GM18861 (cell line): ENCODE results near the gene GPR146.

Experiments used
- ATAC-seq: cut with Tn5 transposase; IDR thresholded peaks from one replicate; pipeline ENCODE4 v1.9.1; 2021; ENCODE audit not compliant: unreplicated experiment

The GPR146 gene

GRCh38 chr7:1090686-1091643, 46.6 kb downstream of the GPR146 start:
- ATAC-seq = no peak

- ATAC-seq = no peak
Measured at GRCh38 chr7:1091644-1092027, 47.3 kb downstream of the GPR146 start.

- ATAC-seq = no peak
Measured at GRCh38 chr7:1092161-1092632, 47.9 kb downstream of the GPR146 start.

- ATAC-seq = no peak
Measured at GRCh38 chr7:1092806-1093501, 48.6 kb downstream of the GPR146 start.

GRCh38 chr7:1093502-1093843, 49.1 kb downstream of the GPR146 start:
- ATAC-seq = no peak

- no peak for ATAC-seq
Measured at GRCh38 chr7:1093916-1094508, 49.7 kb downstream of the GPR146 start.

GRCh38 chr7:1094870-1095269, 50.5 kb downstream of the GPR146 start:
- no peak for ATAC-seq

GRCh38 chr7:1095621-1096155, 51.3 kb downstream of the GPR146 start:
- ATAC-seq = no peak

GRCh38 chr7:1096156-1097119, 52.1 kb downstream of the GPR146 start:
- no peak for ATAC-seq

GRCh38 chr7:1097120-1097504, 52.8 kb downstream of the GPR146 start:
- ATAC-seq = no peak

- ATAC-seq = no peak
Measured at GRCh38 chr7:1098243-1099153, 54.2 kb downstream of the GPR146 start.

- ATAC-seq = no peak
Measured at GRCh38 chr7:1099154-1099542, 54.8 kb downstream of the GPR146 start.

- ATAC-seq = no peak
Measured at GRCh38 chr7:1099637-1100036, 55.3 kb downstream of the GPR146 start.

GRCh38 chr7:1100386-1100785, 56.0 kb downstream of the GPR146 start:
- no peak for ATAC-seq

GRCh38 chr7:1100834-1101562, 56.7 kb downstream of the GPR146 start:
- no peak for ATAC-seq

GRCh38 chr7:1101563-1102431, 57.5 kb downstream of the GPR146 start:
- ATAC-seq = no peak

- ATAC-seq = no peak
Measured at GRCh38 chr7:1103009-1103788, 58.9 kb downstream of the GPR146 start.
